HG02678 (cell line): ENCODE results near the gene GPC5.

Experiments used
- ATAC-seq: cut with Tn5 transposase; IDR thresholded peaks from one replicate; pipeline ENCODE4 v1.9.1; 2021; ENCODE audit warnings: mild to moderate bottlenecking, moderate library complexity; ENCODE audit not compliant: unreplicated experiment

The GPC5 gene

DNA sequence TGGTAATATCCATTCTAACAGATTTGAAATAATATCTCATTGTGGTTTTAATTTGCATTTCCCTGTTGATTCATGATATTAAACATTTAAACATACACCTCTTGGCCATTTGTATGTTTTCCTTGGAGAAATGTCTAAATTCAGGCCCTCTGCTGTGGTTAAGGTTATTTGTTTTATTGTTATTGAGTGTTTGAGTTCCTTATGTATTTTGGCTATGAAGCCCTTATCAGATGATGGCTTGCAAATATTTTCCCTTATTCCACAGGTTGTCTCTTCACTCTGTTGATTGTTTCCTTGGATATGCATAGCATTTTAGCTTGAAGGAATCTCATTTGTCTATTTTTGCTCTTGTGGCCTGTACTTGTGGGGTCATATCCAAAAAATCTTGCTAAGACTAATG is 303.6 kb downstream of the GPC5 start:
- ATAC-seq = no peak

DNA sequence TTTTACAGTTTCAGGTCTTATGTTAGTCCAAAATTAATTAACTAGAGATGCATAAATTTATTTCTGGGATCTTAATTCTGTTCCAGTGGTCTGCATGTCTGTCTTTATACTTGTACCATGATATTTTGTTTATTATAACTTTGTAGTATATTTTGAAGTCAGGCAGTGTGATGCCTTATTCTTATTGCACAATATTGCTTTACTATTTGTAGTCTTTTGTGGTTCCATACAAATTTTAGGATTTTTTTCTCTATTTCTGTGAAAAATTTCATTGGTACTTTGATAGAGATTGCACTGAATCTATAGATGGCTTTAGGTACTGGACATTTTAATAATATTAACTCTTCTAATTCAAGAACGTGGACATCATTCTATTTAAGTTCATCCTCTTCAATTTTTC is 304.0 kb downstream of the GPC5 start:
- ATAC-seq = no peak

GRCh38 chr13:91704398-91704797 is 306.0 kb downstream of the GPC5 start:
- no peak for ATAC-seq

DNA sequence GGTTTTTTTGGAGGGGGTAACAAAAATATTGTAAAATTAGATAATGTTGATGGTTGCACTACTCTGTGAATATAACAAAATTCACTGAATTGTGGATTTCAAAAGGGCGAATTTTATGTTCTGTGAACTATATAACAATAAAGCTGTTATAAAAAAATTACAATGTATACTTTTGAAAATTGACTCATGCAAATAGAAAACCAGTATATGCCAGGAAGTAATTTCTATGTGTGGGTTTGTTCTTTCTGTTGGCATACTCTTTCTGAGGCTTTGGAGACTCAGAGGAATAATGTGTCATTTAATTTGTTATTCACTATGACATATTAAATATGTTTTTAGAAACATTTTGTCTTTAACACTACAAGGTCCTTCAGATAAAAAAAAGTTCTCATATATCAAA is 310.1 kb downstream of the GPC5 start:
- ATAC-seq = no peak

- ATAC-seq = no peak
These were observed 310.8 kb downstream of the GPC5 start for GRCh38 chr13:91709180-91709579.

GRCh38 chr13:91710733-91711132 is 312.3 kb downstream of the GPC5 start:
- no peak for ATAC-seq

GRCh38 chr13:91714855-91715254 is 316.4 kb downstream of the GPC5 start:
- ATAC-seq = no peak

DNA sequence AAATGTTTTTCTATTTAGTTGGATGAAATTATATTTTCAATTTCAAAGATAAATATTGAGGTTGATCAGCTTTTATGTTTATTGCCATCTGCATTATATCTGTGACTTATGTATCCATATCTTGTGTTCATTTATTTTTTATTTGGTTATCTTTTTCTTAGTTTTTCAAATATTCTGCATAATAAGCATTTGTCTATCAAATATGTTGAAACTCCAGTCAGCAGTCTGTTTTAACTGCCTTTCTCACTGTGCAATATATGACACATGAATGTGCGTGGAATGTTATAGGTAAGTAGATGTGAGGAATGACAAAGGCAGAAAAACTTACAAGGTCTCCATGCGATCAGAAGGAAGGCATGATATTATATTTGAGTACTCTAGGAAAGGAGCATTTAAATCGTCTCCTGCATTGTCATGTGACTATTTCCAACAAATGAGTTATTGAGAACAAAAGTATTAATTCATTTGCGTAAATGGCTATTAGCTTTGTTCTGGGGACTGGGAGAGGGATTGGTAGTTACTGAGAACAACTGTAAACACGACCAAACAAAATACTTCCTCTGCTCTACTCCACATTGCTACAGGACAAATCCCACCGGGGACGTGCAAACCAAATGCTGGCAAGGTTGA is 318.1 kb downstream of the GPC5 start:
- ATAC-seq = no peak

- no peak for ATAC-seq
These were observed 320.6 kb downstream of the GPC5 start for GRCh38 chr13:91719033-91719432.

GRCh38 chr13:91721413-91721812 is 323.0 kb downstream of the GPC5 start:
- ATAC-seq = no peak

GRCh38 chr13:91722267-91722884 is 324.0 kb downstream of the GPC5 start:
- no peak for ATAC-seq

DNA sequence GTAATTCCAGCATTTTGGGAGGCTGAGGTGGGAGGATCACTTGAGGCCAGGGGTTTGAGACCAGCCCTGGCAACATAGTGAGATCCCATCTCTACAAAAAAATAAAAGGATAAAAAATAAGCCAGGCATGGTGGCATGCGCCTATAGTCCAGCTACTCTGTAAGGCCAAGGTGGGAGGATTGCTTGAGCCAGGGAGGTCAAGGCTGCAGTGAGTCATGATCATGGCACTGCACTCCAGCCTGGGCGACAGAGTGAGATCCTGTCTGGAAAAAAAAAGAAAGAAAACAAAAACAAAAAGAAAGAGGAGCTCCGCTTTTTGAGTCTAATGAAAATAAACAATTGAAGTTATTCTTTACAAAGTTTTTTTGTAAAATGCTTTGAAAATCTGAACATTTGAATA is 326.2 kb downstream of the GPC5 start:
- ATAC-seq = no peak

- ATAC-seq = no peak
These were observed 327.2 kb downstream of the GPC5 start for GRCh38 chr13:91725646-91726045.

GRCh38 chr13:91726671-91727070 is 328.2 kb downstream of the GPC5 start:
- ATAC-seq = no peak

DNA sequence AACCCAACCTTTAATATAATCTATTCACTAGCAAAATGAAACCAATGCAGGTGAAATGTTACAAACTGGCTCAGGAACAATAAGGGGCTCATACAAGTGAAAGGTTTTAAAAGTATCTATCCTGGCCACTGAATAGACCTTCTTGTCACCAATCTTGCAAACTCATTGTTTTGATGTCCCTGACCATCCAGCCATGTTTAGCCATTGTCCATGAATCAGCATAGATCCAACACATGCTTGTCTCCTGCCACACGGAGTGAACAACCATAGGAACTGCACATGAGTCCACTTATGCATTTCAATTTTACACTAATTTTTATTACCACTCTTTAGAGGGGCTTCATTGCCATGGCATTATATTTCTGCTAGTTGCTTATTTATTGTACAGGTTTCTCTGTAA is 331.4 kb downstream of the GPC5 start:
- no peak for ATAC-seq

DNA sequence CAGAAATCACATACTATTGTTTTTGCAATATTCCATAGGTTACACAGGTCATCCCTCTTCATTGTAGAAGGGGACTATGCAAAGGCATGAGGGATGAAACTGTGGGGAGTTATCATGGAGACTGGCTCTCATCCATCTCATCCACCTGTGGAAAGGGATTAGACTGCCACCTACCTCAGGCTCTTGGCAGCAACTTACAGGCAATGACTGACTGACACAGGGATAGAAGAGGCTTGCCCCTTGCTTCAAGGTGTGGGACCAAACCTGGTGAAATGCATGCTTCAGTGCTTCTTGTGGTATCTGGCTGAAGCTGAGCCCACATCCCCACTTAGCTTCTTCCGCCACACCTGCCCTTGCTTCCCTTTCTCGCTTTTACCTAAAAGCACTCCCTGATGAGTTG is 341.3 kb downstream of the GPC5 start:
- ATAC-seq = no peak

DNA sequence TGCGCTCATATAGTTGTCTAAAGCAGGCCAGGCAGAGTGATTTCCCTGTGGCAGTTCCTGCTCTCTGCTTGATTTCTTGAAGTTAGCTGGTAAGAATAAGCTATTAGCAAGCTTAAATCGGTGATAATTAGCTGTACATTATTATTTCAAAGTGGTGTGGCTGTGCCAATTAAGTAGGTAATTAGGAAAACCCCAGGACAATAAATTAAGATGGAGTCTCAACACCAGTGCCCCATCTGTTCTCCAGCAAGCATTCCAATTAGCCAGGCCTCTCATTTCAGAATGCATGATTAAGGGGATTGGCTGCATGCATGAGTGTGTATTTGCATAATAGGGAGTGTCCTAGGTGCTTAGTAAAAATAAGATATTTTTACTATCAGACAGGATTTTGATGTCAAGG is 342.3 kb downstream of the GPC5 start:
- no peak for ATAC-seq

GRCh38 chr13:91741925-91742324 is 343.5 kb downstream of the GPC5 start:
- no peak for ATAC-seq

- ATAC-seq = no peak
These were observed 345.9 kb downstream of the GPC5 start for GRCh38 chr13:91744284-91744683.

DNA sequence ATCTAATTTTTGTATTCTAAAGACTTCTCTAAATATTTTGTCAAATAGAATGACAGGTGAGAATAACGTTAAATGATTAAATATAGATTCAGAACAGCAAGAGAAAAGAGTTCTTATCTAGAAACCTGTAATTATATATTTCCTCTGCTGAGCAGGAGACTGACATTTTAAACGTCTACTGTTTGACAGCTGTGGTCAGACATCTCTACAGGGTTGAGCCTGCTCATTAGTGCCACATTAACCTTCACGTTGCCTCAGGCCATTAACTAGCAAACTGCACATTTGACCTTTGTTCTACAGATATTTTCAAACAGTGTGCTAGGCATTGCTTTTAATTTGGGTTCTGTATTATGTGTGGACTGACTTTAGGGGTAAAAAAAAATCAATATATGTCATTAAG is 347.5 kb downstream of the GPC5 start:
- no peak for ATAC-seq

DNA sequence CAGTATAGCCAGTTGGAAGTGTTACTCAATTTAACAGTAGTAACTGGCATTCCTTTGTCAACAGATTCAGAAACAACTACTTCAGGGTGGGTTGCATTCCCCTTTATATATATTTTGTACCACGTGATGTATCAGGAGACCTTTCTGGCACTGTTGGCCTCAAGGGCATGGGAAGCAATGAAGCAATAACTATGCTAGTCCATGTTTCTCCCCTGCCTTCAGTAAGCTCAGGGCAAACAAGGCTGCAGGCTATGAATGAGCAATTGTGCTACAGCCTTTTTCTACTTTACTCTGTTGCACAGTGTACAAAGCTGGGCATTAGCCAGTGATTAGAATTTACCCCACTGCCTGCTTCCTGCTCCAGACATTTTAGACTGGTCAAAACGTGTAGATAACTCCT is 348.8 kb downstream of the GPC5 start:
- ATAC-seq = no peak

DNA sequence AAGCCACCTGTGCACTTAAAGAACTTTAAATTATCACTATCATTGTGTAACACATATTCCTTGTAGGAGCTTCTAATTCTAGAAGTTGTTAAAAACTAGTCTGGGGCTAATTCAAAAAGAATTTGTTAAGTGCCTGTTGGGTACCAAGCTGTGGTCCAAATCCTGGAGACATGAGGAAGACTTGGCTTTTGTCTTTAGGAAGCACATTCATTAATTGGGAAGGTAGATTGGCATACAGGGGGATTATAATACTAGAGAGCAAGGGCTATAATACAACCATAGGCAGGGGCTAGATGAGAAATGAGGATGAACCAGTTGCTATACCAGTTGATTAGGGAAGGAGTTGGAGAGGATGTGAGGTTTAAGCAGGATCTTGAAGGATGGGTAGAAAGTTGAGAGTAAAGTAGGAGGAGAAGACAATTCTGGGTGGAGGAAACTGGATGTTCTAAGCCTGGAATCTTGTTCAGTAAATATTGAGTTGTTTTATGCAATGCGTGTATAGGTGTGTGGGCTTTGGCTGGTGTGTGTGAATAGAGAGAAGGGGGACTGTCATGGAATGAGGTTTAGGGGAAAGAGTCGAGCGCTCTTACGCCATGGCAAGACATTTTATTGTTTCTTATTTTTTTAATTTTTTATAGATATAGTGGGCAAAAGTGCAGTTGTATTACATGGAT is 350.1 kb downstream of the GPC5 start:
- ATAC-seq = no peak

GRCh38 chr13:91758724-91759123 is 360.3 kb downstream of the GPC5 start:
- no peak for ATAC-seq
